Endothelial cell of umbilical vein (primary cell): Measurements from ENCODE around the gene MME.

Experiments used
- EZH2 ChIP-seq: IDR thresholded peaks from 2 replicates; pipeline ENCODE4 v1.6.1; 2012; ENCODE audit warnings: borderline replicate concordance, low read depth, mild to moderate bottlenecking, moderate library complexity, low read length, inconsistent platforms; ENCODE audit not compliant: severe bottlenecking
- JUN ChIP-seq: IDR thresholded peaks from 2 replicates; pipeline ENCODE4 v1.6.1; 2011; ENCODE audit warnings: borderline replicate concordance, low read depth; ENCODE audit not compliant: insufficient read length, insufficient read depth
- MYC ChIP-seq: IDR thresholded peaks from one replicate; pipeline ENCODE4 v1.6.1; 2011; ENCODE audit warnings: mild to moderate bottlenecking, low read depth, low read length
- POLR2A ChIP-seq: IDR thresholded peaks from 2 replicates; pipeline ENCODE4 v1.6.1; 2012; ENCODE audit warnings: low read depth, mild to moderate bottlenecking, control low read depth, low read length
- POLR2AphosphoS5 ChIP-seq: IDR thresholded peaks from 2 replicates; pipeline ENCODE4 v1.6.1; 2012; ENCODE audit warnings: low read depth, mild to moderate bottlenecking, control low read depth, low read length, moderate library complexity; ENCODE audit not compliant: insufficient read depth
- TF ChIP-seq, protein P1 (sequence below), 2 donors: IDR thresholded peaks; 1 replicate in 1 of 2; 2 replicates in 1 of 2; pipeline ENCODE4 v1.5.1; 2011; ENCODE audit warnings: low read length in 2 of 2, mild to moderate bottlenecking in 2 of 2, moderate library complexity in 2 of 2, control low read depth in 1 of 2, inconsistent platforms in 1 of 2, low read depth in 1 of 2; ENCODE audit not compliant: insufficient read depth in 1 of 2; ENCODE audit errors: extremely low read depth in 1 of 2
- TF ChIP-seq, protein P2 (sequence below): IDR thresholded peaks from 2 replicates; pipeline ENCODE4 v1.6.1; 2011; ENCODE audit not compliant: insufficient read depth, insufficient read length

DNA sequence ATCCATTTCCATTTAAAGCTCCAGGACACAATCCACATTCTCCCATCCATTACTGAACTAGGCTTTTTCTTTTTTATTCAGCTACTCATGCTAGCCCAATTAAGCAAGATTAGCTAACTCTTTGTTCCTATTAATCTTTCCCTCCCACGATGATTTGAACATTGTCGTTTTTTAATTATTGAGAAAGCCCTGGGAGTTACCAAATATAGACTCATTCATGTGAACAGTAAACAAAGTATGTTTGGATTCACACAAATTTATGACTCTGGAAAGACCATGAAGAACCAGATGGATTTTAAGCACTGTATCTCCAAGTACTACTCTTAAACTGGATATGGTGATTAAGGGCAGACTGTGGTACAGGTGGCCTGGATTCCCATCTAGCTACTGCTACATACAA lies 131.1 kb downstream of the MME start:
- no peak for TF ChIP-seq POLR2AphosphoS5
- TF ChIP-seq, protein P1, sequence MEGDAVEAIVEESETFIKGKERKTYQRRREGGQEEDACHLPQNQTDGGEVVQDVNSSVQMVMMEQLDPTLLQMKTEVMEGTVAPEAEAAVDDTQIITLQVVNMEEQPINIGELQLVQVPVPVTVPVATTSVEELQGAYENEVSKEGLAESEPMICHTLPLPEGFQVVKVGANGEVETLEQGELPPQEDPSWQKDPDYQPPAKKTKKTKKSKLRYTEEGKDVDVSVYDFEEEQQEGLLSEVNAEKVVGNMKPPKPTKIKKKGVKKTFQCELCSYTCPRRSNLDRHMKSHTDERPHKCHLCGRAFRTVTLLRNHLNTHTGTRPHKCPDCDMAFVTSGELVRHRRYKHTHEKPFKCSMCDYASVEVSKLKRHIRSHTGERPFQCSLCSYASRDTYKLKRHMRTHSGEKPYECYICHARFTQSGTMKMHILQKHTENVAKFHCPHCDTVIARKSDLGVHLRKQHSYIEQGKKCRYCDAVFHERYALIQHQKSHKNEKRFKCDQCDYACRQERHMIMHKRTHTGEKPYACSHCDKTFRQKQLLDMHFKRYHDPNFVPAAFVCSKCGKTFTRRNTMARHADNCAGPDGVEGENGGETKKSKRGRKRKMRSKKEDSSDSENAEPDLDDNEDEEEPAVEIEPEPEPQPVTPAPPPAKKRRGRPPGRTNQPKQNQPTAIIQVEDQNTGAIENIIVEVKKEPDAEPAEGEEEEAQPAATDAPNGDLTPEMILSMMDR (IDR thresholded peaks at IDR 0.05; ENCODE audit: extremely low read depth in 1 of 2, insufficient read depth in 1 of 2, low read depth in 1 of 2, low read length in 2 of 2) = no peak
- TF ChIP-seq POLR2A = no peak
- TF ChIP-seq EZH2 = no peak
- TF ChIP-seq JUN = no peak
- no peak for TF ChIP-seq MYC
- TF ChIP-seq, protein P2, sequence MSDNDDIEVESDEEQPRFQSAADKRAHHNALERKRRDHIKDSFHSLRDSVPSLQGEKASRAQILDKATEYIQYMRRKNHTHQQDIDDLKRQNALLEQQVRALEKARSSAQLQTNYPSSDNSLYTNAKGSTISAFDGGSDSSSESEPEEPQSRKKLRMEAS = no peak
